Kidney epithelial cell (primary cell): ENCODE measurements around the gene ANKRD13D. TPM values are rescaled to one million over a fixed set of nuclear protein-coding genes. Genes with fewer than 3 reads are reported as not detected.

ENCODE experiments used
- DNase-seq: peaks from one replicate; pipeline ENCODE4 v3.0.0-alpha.2; 2010; ENCODE audit warnings: low read depth
- H3K27me3 ChIP-seq: 2 replicates; pipeline ENCODE4 v1.6.0; 2011; ENCODE audit warnings: low read length; ENCODE audit not compliant: control insufficient read depth, insufficient read depth
- H3K36me3 ChIP-seq: 2 replicates; pipeline ENCODE4 v1.5.1; 2011; ENCODE audit warnings: low read length; ENCODE audit not compliant: control insufficient read depth, insufficient read depth
- H3K4me3 ChIP-seq: 2 replicates; pipeline ENCODE4 v1.5.1; 2011; ENCODE audit warnings: low read depth, mild to moderate bottlenecking, control low read depth, low read length
- total RNA-seq: library from RNA; depleted of rRNA; stranded (reverse); fragments of >200 nt; gene quantifications from 2 replicates; pipeline ENCODE4 v1.2.3, GENCODE V29; 2015
- TF ChIP-seq, protein P1 (sequence below): IDR thresholded peaks from 2 replicates; pipeline ENCODE4 v1.5.1; 2011; ENCODE audit warnings: mild to moderate bottlenecking, moderate library complexity, low read length, control low read depth, inconsistent platforms; ENCODE audit not compliant: insufficient read depth, poor library complexity, severe bottlenecking

ANKRD13D gene
- total RNA-seq, 1 donor from 2014 or later = 48.5 TPM

DNA sequence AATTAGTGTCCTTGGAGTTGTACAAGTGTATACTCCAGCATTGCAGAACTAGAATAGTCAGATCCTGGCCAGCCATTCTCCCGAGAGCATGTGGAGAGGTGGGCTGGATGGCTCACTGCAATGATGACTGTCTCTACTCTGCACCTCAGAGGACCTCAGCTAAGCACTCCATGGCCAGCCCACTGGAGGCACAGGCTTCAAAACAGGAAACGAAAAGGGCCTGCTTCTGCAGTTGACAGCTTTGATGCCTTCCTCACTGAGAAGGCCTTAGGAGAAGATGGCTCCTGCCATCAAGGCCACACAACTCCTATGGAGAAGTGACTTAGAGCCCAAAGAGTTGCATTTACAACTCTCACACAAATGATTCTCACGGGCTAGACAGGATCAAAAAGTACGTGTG is 55.2 kb downstream of the ANKRD13D start:
- Histone ChIP-seq H3K27me3 (no peaks in the 10 kb centered on the region), H3K4me3 (no peak overlapping the region), H3K36me3 (no peaks in the 10 kb centered on the region)
- TF ChIP-seq, protein P1, sequence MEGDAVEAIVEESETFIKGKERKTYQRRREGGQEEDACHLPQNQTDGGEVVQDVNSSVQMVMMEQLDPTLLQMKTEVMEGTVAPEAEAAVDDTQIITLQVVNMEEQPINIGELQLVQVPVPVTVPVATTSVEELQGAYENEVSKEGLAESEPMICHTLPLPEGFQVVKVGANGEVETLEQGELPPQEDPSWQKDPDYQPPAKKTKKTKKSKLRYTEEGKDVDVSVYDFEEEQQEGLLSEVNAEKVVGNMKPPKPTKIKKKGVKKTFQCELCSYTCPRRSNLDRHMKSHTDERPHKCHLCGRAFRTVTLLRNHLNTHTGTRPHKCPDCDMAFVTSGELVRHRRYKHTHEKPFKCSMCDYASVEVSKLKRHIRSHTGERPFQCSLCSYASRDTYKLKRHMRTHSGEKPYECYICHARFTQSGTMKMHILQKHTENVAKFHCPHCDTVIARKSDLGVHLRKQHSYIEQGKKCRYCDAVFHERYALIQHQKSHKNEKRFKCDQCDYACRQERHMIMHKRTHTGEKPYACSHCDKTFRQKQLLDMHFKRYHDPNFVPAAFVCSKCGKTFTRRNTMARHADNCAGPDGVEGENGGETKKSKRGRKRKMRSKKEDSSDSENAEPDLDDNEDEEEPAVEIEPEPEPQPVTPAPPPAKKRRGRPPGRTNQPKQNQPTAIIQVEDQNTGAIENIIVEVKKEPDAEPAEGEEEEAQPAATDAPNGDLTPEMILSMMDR = no peak
- no peak for DNase-seq

DNA sequence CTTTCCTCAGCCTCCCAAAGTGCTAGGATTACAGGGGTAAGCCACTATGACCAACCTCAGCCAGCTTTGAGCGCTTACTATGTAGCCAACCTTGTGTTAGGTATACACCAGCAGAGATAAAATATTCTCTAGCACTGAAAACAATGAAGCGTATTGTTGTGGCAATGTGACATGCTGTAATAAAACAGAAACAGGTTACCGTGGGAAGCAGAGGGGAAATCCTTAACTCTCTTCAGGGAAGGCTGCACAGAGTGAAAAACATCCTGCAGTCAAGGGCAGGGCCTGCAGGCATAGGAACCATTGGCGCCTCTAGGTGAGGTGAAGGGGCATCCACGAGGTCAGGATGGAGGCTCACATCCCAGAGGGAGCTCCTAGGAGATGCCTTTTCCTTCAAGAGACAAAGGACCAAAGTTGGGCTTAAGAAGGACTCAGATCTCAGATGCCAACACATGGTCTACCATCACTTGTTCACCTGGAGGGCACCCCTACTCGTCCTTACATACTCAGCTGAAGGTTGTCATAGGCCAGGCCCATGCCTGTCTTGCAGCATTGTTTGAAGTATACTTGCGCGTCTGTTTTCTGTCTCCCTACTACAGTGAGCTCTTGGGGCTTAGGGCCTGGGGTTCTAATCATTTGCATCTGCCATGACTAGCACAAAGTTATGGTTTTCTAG is 56.3 kb downstream of the ANKRD13D start:
- H3K36me3 ChIP-seq = no peaks in the 10 kb centered on the region
- H3K4me3 ChIP-seq = no peak overlapping the region
- no peak for DNase-seq

DNA sequence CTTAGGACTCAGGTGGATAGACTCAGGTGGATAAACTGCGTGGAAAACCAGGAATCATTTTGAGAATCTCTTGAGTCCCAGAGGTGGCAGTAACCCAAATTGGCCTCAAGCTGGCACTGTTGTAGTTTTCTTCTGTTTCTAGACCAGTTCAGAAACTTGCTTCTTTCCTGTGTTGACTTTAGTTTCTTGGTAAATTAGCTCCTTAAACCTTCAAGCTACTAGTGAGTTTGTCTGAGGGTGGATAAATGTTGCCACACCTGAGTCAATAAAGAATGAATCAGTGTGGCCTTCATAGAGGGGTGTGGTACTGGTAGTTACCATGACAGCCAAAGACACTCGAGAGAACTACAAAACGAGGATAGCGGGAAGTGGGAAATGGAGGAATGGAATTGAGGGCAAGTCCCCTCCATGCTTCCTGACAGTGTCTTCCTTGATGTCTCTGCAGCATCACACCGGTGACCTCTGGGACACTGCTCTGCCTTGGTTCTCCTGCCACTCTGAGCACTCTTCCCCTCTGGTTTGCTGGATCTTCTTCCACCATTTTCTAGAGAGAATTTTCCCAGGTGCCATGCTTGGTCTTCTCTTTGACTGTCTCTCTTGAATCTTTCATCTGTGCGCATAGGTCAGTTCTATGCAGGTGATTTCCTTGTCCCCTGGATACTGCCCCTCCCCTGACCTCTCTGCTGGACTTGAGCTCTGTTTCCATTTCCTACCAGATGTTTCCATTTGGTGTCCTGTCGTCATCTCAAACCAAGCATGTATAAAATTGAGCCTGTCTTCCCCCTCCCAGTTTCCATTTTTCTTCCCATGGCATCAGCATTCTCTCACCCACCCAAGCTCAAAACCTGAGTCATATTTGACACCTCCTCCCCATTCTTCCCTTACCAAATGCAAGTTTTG is 57.1 kb downstream of the ANKRD13D start:
- Histone ChIP-seq H3K4me3 (no peak overlapping the region), H3K36me3 (no peaks in the 10 kb centered on the region), H3K27me3 (no peaks in the 10 kb centered on the region)
- TF ChIP-seq, protein P1 = peak; percentile 83
- no peak for DNase-seq

More for the DNA sequence above, 56.3 kb downstream of the ANKRD13D start:
- TF ChIP-seq, protein P1 = no peak
- no peaks in the 10 kb centered on the region for H3K27me3 ChIP-seq

DNA sequence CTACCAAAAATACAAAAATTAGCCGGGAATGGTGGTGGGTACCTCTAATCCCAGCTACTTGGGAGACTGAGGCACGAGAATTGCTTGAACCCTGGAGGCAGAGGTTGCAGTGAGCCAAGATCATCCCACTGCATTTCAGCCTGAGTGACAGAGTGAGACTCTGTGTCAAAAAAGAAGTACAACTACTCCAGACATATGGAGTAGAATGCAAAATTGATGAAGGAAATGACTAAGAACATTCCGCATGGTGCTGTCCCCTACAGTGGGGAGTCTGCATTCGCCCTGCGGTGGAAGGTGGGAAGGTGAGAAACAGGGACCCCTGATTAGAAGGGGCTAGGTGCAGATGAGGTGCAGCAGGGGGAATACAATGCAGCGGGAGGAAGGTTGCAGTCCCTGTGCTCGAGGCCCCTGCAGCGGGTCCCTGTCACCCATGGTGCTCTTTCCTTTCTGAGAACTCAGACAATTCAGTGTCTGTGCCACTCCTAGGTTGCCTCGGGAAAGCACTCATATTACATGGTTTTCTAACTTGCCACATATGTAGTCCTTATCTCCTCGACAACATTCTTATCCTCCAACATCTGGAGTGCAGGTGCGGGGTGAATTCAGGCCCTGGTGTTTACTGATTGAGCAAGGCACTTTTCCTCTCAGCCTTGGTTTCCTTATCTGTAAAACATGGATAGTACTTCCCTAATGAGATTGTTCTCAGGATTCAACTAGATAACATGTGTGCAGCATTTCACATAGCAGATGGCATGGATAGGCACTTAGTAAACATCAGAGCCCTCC is 59.1 kb downstream of the ANKRD13D start:
- TF ChIP-seq, protein P1 = no peak
- H3K36me3 ChIP-seq = no peaks in the 10 kb centered on the region
- no peak overlapping the region for H3K4me3 ChIP-seq
- no peaks in the 10 kb centered on the region for H3K27me3 ChIP-seq
- DNase-seq = no peak

DNA sequence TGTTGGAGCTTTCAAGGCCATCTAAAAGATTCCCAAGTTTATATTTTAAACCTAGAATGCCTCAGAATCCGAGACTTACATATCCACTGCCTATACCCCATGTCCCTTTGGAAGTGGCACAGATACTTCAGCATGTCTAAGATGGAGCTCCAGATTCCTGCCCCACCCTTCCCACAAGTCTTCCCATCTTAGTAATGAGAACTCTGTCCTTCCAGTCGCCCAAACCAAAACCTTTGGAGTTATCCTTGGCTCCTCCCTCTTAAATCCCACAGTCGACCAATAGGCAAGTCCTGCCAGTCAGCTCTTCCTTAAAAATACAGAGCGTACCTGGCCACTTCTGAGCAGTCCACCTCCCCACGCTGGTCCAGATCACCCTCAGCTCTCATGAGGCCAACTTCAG is 59.9 kb downstream of the ANKRD13D start:
- no peak for DNase-seq
- Histone ChIP-seq H3K4me3 (no peak overlapping the region), H3K27me3 (no peaks in the 10 kb centered on the region), H3K36me3 (no peaks in the 10 kb centered on the region)
- TF ChIP-seq, protein P1 = no peak
